DOHH2 (cell line): Measurements from ENCODE around the gene MYO9A.
"Not testable (repeated sequence)": the region's sequence is repeated elsewhere in the genome, so short reads cannot be mapped to it uniquely, and the experiment has no call there.

Source experiments
- CTCF ChIP-seq: fragments of 200-600 bp; sonication (generic); IDR thresholded peaks from one replicate; pipeline ENCODE4 v1.5.1; 2014; ENCODE audit warnings: antibody characterized with exemption, mild to moderate bottlenecking, low read depth, low read length; ENCODE audit not compliant: poor library complexity, severe bottlenecking
- EZH2phosphoT487 ChIP-seq: fragments of 200-600 bp; sonication (generic); IDR thresholded peaks from 2 replicates; pipeline ENCODE4 v1.6.1; 2017; ENCODE audit warnings: borderline replicate concordance, mild to moderate bottlenecking, antibody characterized with exemption, low read length, moderate library complexity, mixed read lengths

GRCh38 chr15:72053297-72053696 is 64.7 kb downstream of the MYO9A start:
- not testable (repeated sequence) for TF ChIP-seq CTCF, EZH2phosphoT487
